Spleen (tissue), 7 donors: Measurements from ENCODE around the gene PDAP1.

Source experiments
- POLR2A ChIP-seq, 3 donors: fragments of 450-650 bp; IDR thresholded peaks; one replicate each; pipeline ENCODE4 v1.5.1; 2017; ENCODE audit warnings: antibody characterized with exemption in 3 of 3, mild to moderate bottlenecking in 1 of 3
- TF ChIP-seq, protein P1 (sequence below), 11 experiments: fragments of 200-600 bp in 7 of 11; fragments of 450-650 bp in 4 of 11; sonication (generic) in 4 of 11; IDR thresholded peaks in 8 of 11; conservative IDR thresholded peaks in 3 of 11; 1 replicate in 7 of 11; 2 replicates in 4 of 11; pipeline versions ENCODE4 v1.4.0 to v1.8.0; 2016 to 2021; ENCODE audit warnings: antibody characterized with exemption in 11 of 11, inconsistent platforms in 4 of 11, mild to moderate bottlenecking in 1 of 11
- donor health status: DM: no; HTN: no; CAD: no; lungs with moderate emphysema.
- donor health status: DM: no; HTN: no; CAD: no.
- donor health status: DM: no; HTN: no; CAD: no.

GRCh38 chr7:99366646-99367045 lies 41.8 kb downstream of the PDAP1 start:
- TF ChIP-seq, protein P1, sequence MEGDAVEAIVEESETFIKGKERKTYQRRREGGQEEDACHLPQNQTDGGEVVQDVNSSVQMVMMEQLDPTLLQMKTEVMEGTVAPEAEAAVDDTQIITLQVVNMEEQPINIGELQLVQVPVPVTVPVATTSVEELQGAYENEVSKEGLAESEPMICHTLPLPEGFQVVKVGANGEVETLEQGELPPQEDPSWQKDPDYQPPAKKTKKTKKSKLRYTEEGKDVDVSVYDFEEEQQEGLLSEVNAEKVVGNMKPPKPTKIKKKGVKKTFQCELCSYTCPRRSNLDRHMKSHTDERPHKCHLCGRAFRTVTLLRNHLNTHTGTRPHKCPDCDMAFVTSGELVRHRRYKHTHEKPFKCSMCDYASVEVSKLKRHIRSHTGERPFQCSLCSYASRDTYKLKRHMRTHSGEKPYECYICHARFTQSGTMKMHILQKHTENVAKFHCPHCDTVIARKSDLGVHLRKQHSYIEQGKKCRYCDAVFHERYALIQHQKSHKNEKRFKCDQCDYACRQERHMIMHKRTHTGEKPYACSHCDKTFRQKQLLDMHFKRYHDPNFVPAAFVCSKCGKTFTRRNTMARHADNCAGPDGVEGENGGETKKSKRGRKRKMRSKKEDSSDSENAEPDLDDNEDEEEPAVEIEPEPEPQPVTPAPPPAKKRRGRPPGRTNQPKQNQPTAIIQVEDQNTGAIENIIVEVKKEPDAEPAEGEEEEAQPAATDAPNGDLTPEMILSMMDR (IDR thresholded peaks at IDR 0.05 in 8 of 11, conservative IDR thresholded peaks at IDR 0.05 in 3 of 11) = no peak
- no peak for TF ChIP-seq POLR2A (IDR thresholded peaks at IDR 0.05)
